GM18507 (cell line): Measurements from ENCODE around the gene ZBTB47.

Source experiments
- DNase-seq: peaks from one replicate; pipeline ENCODE4 v3.0.0; 2011; ENCODE audit warnings: low read depth; ENCODE audit not compliant: insufficient read length; ENCODE audit errors: extremely low spot score
- FAIRE-seq: peaks from 2 replicates; lab custom pipeline; 2011; peaks lifted over from hg19 to GRCh38; lab: Jason Lieb, UNC

ZBTB47 gene

DNA sequence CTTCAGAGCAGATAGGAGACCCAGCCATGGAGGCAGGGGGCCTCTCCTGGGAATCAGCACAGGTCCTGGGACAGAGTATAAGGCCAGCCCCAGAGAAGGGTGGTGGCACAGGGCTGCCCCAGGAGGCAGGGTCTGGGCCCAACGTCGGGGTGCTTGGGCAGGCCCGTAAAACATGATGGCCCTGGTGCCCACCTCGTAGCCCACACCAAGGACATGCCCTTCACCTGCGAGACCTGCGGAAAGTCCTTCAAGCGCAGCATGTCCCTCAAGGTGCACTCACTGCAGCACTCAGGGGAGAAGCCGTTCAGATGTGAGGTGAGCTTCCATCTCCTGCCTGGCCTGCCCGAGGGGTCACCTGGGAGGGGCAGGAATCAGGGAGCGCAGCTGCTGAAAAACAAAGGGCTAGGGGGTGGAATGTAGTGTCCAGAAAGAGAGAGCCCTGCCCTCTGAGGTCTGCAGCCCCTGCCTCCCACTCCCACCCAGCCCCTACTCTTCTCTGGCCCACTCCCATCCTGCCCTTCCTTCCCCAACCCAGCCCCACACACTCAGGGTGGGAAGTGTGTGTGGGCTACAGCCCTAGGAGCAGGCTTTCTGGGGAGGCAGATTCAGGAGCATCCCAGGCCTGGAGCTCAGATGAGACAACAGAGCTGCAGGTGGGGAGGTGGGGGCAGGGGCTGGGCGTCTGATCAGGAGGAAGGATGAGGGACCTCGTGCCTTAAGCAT, 9.5 kb downstream of the ZBTB47 start:
- DNase-seq (no peak), FAIRE-seq (no peak)

DNA sequence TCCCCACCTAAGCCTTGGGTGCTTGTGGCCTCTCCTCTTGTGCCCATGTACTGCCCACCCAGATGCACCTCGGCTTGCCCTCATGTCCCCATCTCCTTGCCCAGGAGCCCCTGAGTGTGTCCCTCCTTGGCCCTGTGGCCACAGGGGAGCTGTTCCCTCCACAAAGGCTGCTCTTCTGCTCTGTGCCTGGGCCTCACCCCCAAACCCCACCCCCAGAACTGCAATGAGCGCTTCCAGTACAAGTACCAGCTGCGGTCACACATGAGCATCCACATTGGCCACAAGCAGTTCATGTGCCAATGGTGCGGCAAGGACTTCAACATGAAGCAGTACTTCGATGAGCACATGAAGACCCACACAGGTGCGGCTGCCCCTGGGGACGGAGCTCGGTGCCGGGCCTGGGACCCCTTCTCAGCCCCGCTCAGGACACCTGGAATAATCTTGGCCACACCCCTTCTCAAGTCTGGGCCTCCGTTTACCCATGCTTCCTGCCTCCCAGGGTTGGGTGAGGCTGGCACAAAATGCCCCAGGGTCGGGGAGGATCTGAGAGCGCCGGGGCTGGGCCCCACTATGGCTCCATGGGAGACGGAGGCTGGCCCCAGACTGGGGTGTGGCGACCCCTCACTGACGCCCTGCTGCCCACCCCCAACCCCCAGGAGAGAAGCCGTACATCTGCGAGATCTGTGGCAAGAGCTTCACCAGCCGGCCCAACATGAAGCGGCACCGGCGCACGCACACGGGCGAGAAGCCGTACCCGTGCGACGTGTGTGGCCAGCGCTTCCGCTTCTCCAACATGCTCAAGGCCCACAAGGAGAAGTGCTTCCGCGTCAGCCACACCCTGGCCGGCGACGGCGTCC, 10.3 kb downstream of the ZBTB47 start:
- no peak for DNase-seq
- no peak for FAIRE-seq

DNA sequence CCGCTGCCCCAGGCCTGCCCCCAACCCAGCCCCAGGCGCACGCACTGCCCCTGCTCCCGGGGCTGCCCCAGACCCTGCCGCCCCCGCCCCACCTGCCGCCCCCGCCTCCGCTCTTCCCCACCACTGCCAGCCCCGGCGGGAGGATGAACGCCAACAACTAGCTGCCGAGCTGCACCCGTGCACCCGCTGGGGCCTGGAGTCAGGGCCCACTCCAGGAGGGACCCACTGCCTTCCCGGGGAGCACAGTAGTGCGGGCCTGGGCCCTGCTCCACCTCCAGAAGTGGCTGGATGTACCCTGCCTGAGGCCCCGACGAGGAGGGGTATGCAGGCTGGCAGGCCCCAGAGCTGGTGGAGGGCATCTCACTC, 10.9 kb downstream of the ZBTB47 start:
- FAIRE-seq (no peak), DNase-seq (no peak)

DNA sequence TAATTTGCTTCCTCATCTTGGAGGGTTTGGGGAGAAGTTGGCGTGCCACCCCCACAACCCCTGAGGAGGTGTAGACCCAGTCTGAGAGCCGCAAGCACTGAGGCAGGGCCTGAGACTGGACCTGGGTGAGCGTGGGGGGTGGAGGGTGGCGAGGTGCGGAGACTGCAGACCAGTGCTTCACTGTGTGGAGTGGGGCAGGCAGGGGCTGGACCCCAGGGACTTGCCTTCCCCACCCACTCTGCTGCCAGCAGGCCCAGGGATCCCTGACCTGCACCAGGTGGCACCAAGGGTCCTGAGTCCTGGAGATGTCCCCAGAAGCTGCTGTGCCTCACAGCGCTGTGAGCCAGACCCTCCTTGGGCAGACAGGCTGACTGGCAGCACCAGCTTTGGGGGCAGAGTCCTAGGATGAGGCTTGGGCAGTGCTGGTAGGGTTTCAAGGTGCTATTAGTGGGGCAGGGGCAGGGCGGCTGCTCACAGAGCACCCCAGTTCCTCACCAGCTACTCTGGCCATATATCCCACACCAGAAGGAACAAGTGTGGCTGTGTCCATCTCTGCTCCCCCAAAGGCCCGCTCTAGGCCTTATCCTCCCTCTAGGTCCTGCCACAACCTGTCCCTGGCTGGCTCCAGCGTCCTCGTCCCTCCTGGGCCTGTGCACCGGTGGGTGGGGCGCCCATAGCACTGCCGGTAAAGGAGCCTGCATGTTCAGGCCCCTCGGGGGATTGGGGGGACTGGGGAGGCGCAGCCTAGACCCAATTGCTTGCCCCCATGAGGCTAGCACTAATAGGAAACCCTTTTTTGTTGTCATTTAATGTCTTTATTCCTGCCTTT, 11.8 kb downstream of the ZBTB47 start:
- DNase-seq: no peak

DNA sequence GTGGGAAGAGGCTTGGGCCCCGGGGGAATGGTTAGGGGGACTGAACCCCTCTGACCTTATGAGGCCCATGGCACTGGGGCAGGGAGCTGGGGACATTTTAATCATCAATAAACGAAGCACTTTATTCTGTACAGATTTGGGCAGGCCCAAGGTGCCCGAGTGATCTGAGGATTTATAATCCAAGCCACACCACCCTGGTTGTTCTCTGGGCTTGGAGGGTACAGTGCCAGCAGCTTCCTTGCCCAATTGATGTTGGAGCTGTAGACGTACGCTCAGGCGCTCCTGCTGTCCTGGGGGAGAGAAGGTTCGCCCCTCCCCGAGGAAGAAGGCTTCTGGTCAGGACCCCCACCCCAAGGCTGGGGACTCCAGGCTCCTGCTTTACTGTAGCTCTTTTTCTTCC, 12.5 kb downstream of the ZBTB47 start:
- no peak for DNase-seq
- no peak for FAIRE-seq

More for the DNA sequence above, 11.8 kb downstream of the ZBTB47 start:
- FAIRE-seq: no peak

DNA sequence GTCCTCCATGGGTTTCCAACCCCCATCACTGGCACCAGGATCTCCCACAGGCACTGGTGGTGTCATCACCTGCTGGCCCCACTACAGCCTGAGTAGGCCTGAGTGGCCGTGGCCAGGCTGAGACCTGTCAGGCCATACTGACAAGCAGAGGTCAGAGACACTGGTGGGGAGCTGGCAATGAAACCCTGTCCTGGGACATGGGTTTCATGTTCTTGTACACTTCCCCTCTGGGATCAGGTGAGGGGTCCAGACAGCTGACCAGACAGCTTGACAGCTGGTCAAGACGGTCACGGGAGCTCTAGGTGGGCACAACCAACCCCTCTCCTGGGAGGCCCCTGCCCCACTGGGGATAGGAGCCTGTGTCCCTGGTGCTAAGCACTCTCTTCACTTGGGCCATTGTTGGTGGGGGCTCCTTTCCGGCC, 13.1 kb downstream of the ZBTB47 start:
- no peak for DNase-seq
- no peak for FAIRE-seq

DNA sequence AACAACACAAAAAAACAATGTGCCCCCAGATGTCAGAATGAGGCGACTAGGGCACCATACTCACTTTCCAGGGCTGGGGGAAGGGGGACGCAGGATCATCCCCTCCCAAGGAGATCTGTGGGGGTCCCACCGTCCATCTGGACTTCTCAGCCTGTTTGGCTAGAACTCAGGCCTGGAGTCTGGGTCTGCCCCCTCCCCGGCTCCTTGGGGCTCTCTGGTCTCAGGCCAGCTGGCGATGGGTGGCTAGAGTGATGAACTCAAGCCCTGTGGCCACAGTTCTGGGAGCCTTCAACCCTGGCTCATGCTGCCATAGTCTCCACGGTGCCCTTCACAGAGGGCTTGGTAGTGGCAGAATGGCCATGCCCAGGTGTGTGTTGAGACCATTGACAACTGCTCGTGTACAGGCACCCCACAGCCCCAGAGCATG, 13.6 kb downstream of the ZBTB47 start:
- DNase-seq: no peak
- no peak for FAIRE-seq

DNA sequence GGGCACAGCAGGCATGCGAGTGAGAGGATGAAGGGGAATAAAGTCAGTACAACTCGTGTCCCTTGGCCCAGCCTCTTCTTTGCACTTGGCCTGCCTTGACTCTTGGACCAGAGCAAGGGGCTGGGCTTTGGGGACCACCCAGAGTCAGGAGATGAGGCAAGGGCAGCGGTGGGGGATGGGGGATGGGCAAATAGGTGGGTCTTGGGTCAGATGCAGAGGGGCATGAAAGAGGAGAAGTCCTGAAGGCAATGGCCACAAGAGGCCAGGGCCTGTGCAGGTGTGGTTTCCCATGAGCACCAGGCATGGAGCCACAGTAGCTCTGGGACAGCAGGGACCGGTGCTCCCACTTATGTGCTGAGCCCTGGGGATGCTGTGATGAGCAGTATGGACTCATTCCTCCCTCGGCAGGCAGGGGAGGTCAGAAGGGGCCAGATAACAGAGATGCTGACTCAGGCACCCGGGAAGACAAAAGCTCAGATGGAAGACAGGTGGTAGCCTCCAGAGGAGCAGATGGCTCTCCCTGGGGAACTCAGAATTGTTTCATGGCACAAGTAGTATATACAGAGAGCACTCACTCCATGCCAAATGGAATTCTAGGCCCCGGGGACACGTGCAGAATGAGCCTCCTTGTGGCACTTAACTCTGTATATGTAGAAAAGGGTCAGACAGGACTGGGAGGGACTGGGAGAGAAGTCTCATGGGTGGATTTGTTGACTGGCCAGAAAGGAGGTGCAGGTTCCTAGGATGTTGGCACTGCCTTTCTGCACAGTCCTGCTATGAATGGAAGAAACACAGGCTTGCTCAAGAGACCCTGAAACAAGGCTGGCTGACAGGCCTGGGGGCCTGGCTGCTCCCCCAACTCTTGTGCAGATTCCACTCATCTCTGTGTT, 14.3 kb downstream of the ZBTB47 start:
- no peak for DNase-seq
- no peak for FAIRE-seq

DNA sequence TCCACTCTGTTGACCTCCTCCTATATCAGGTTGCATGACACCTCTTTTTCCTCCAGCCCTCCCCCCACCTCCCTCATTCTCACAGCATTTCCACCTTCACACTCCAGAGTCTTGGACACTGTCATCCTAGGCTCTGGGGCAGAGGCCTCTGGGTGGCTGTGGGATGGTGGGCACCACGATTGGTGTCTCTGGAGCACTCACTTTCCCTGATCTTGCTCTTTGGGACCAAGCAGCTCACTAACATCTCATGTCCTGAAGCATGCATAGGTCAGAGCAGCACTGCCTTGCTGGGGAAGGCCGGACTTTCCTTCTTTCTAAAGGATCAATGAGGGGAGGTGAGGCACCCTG, 14.9 kb downstream of the ZBTB47 start:
- DNase-seq (no peak), FAIRE-seq (no peak)

DNA sequence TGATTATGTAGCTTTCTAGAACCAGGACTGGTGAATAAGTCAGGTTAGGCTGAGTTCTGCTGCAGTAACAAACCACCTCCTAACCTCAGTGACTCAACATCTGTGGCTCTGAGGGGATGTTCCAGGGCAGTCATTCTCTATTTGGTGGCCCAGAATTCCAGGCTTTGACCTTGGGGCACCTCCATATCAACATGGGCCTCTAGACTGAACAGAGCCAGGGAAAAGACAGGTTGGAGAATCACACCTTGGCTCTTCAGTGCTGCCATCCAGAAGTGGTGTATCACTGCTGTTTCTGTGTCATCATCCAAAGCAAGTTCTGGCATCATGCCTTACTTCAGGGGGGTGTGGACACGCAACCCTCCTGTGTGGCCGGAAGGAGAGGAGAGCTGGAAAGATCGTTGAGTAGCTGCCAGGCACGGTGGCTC, 15.3 kb downstream of the ZBTB47 start:
- FAIRE-seq: no peak
- no peak for DNase-seq

DNA sequence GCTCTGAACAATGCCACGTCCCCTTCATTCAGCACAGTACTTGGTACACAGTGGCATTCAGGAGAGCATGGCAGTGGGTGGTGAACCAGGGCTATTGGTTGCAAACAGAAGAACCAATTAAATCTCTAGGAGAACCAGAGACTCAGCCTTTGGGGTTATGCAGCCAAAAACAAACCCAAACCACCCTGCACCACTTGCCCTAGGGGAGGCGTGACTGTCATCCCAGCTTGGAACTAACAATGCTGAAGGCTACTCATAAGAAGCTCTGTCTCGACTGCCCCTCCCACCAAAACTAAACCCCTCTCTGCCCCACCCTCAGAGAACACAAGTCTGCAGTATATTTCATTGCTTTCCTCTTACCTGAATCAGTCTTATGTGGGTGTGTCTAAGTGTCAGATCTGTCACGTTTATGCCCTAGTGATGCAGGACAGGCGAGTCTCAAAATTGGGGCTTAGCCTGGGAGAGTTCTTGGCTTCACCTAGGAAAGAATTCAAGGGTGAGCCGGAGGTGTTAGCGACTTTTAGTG, 16.6 kb downstream of the ZBTB47 start:
- FAIRE-seq (no peak), DNase-seq (no peak)

DNA sequence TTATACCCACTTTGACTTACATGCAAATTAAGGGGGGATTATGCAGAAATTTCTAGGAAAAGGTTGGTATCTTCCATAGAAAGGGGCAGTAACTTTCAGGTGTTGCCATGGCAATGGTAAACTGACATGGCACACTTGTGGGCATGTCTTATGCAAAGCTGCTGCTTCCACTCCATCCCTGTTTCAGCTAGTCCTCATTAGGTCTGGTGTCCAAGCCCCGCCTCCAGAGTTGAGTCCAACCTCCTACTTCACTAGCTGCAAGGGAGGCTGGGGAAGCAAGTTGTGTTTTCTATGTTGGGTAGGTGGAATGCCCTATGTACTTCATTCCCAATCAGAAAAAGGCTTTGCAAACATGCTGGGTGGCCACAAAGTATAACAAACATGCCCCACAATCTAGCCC, 17.2 kb downstream of the ZBTB47 start:
- DNase-seq (no peak), FAIRE-seq (no peak)

DNA sequence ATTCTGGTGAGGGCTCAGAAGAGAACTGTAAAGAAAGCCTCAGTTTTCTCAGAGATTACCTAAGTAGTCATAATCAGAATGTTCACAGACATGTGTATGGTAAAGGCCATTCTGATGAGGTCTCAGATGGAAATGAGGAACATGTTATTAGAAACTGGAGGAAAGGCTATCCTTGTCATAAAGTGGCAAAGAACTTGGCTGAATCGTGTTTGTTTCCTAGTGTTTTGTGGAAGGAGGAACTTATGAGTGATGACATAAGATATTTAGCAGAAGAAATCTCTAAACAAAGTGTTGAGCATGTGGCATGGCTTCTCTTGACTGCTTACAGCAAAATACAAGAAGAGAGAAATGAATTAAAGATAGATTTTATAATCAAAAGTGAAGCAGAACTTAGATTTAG, 19.0 kb downstream of the ZBTB47 start:
- FAIRE-seq (no peak), DNase-seq (no peak)

DNA sequence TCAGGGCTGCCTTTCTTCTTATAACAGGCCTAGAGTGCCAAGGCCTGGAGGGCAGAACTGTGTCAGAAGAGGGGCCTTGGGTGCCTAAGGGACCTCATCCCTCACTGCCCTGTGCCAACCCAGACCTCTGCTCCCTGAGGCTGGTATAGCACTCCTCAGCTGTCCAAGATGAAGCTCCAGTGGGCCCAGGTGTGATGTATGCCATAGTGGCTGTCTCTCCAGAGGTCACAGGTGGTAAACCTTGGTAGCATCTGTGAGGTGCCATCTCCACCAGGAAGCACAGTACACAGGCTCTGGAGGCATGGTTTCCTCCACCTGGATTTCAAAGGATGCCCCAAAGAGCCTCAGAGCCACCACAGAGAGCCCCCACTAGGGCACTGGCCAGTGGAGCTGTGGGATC, 19.6 kb downstream of the ZBTB47 start:
- FAIRE-seq: no peak

DNA sequence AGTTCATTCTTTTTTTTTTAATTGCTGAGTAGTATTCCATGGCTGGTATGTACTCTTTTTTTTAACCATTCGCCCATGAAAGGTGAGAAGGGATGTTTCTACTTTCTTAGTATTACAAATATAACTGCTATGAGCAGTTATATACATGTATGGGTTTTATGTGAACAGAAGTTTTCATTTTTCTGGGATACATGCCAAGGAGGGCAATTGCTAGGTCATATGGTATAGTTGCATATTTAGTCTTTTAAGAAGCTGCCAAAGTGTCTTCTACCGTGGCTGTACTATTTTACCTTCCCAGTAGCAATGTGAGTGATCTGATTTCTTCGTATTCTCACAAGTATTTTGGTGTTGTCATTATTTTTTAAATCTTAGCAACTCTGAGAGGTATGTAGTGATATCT, 20.6 kb downstream of the ZBTB47 start:
- DNase-seq (no peak), FAIRE-seq (no peak)

More for the DNA sequence above, 19.6 kb downstream of the ZBTB47 start:
- no peak for DNase-seq

DNA sequence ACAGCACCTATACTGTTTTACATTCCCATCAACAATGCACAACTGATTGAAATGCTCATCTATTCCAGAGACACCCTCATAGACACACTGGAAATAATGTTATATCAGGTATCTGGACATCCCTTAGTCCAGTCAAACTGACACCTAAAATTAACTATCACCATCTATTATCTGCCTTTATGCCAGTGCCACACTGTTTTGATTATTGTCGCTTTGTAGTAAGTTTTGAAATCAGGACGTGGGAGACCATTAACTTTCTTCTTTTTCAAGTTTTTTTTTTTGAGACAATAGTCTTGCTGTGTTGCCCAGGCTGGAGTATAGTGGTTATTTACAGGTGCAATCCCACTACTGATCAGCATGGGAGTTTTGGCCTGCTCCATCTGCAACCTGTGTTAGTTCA, 22.4 kb downstream of the ZBTB47 start:
- no peak for DNase-seq
- no peak for FAIRE-seq

DNA sequence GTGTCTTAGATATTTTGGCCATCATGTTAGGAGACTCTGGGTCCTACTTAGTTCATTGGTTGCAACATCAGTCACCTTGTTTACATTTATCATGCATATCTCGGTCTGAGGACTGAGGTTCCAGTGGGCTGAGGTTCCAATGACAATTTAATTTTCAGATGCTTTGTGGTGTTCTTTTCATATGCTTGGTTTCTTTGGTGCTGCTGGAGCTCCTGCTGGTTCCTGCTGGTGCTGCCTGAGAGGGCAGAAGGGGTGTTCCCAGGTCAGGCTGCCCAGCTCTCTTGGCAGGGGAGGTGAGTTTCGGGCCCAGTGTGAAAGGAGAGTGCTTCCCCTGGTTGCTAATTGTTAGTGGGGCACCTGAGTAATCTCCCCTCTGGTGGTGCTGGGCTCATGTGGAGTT, 24.9 kb downstream of the ZBTB47 start:
- DNase-seq (no peak), FAIRE-seq (no peak)

DNA sequence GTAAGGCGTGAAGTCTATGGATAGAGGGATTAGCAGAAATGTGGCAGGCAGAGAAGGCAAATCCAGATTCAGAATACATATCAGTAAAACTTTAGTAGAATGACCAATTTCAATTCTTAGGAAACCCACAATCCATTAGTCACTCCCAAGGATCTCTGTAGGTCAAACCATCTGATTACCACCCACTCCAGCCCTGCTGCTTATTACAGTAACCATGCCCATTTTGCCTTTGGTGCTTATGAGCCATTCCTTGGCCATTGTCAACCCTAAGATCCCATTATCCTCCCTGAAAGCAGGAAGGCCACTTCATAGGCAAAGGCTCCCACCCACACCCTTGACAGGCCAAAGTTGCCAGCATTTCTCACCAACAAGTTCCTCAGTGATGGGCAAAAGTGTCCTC, 26.8 kb downstream of the ZBTB47 start:
- DNase-seq (no peak), FAIRE-seq (no peak)

DNA sequence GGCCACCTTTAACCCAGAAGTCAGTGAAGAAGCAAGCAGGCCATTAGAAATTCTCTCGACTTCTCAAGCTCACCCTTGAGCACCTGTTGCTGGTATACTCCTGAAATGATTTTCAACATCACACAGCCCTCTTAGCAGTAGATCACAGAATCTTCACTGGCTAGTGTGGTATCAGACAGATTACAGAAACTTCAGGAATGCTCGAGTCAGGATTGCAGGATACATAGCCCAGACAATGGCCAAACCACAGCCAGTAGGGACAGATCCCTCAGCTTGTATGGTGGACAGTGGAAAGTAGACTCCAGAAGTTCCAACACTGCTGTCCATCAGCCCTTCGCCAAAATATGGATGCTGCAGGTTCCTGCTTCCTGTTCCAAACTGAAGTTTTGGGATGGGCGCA, 27.3 kb downstream of the ZBTB47 start:
- FAIRE-seq (no peak), DNase-seq (no peak)
